Adipocyte (in vitro differentiated cells): Measurements from ENCODE around the gene LAMA2.

ENCODE experiments used
- DNase-seq: peaks from one replicate; pipeline ENCODE4 v3.0.0-alpha.2; 2015; ENCODE audit warnings: low read depth
- H3K27me3 ChIP-seq: replicated peaks from 2 replicates; pipeline ENCODE4 v1.7.0; 2013; ENCODE audit warnings: mild to moderate bottlenecking, low read length, moderate library complexity; ENCODE audit not compliant: control insufficient read depth, insufficient read depth
- H3K36me3 ChIP-seq: 2 replicates; pipeline ENCODE4 v1.7.0; 2013; ENCODE audit warnings: low read length, mild to moderate bottlenecking, moderate library complexity; ENCODE audit not compliant: control insufficient read depth, insufficient read depth, severe bottlenecking
- H3K4me1 ChIP-seq: 2 replicates; pipeline ENCODE4 v1.7.0; 2013; ENCODE audit warnings: mild to moderate bottlenecking, low read length, moderate library complexity; ENCODE audit not compliant: control insufficient read depth, insufficient read depth
- H3K4me3 ChIP-seq: 2 replicates; pipeline ENCODE4 v1.7.0; 2013; ENCODE audit warnings: mild to moderate bottlenecking, low read length, moderate library complexity
- H3K9ac ChIP-seq: 2 replicates; pipeline ENCODE4 v1.7.0; 2013; ENCODE audit warnings: mild to moderate bottlenecking, low read length, moderate library complexity
- H3K9me3 ChIP-seq: 2 replicates; pipeline ENCODE4 v1.7.0; 2013; ENCODE audit warnings: mild to moderate bottlenecking, low read length, moderate library complexity; ENCODE audit not compliant: control insufficient read depth

Gene LAMA2

GRCh38 chr6:129211626-129212025, 328.7 kb downstream of the LAMA2 start:
- H3K36me3 ChIP-seq = peaks cover 20% of the 10 kb centered on the region
- peak overlapping the region; percentile 61 for H3K9ac ChIP-seq
- peak overlapping the region; percentile 25 for H3K4me3 ChIP-seq
- no peak for DNase-seq
- no peaks in the 10 kb centered on the region for H3K9me3 ChIP-seq
- H3K27me3 ChIP-seq = no peaks in the 10 kb centered on the region
- peaks cover 5% of the 10 kb centered on the region for H3K4me1 ChIP-seq

GRCh38 chr6:129212081-129212480, 329.1 kb downstream of the LAMA2 start:
- peak; percentile 58 for DNase-seq
- Histone ChIP-seq H3K36me3 (peaks cover 15% of the 10 kb centered on the region), H3K9me3 (no peaks in the 10 kb centered on the region), H3K27me3 (no peaks in the 10 kb centered on the region), H3K4me1 (peaks cover 5% of the 10 kb centered on the region), H3K4me3 (no peak overlapping the region), H3K9ac (peak overlapping the region; percentile 61)

GRCh38 chr6:129215246-129215645, 332.3 kb downstream of the LAMA2 start:
- Histone ChIP-seq H3K36me3 (peaks cover 17% of the 10 kb centered on the region), H3K4me1 (peaks cover 13% of the 10 kb centered on the region), H3K27me3 (no peaks in the 10 kb centered on the region), H3K4me3 (no peak overlapping the region), H3K9ac (no peak overlapping the region), H3K9me3 (no peaks in the 10 kb centered on the region)
- no peak for DNase-seq

GRCh38 chr6:129215916-129216520, 333.1 kb downstream of the LAMA2 start:
- Histone ChIP-seq H3K27me3 (no peaks in the 10 kb centered on the region), H3K9ac (no peak overlapping the region), H3K9me3 (no peaks in the 10 kb centered on the region), H3K4me3 (no peak overlapping the region), H3K4me1 (peaks cover 13% of the 10 kb centered on the region), H3K36me3 (peaks cover 17% of the 10 kb centered on the region)
- DNase-seq = peak; percentile 53

- peak; percentile 16 for DNase-seq
- no peaks in the 10 kb centered on the region for H3K9me3 ChIP-seq
- peaks cover 16% of the 10 kb centered on the region for H3K36me3 ChIP-seq
- peaks cover 8% of the 10 kb centered on the region for H3K4me1 ChIP-seq
- H3K4me3 ChIP-seq = no peak overlapping the region
- H3K27me3 ChIP-seq = no peaks in the 10 kb centered on the region
- H3K9ac ChIP-seq = no peak overlapping the region
Observed at GRCh38 chr6:129217701-129218100, 334.8 kb downstream of the LAMA2 start.

GRCh38 chr6:129233458-129234134, 350.7 kb downstream of the LAMA2 start:
- H3K9me3 ChIP-seq = no peaks in the 10 kb centered on the region
- no peak for DNase-seq
- no peak overlapping the region for H3K4me3 ChIP-seq
- H3K27me3 ChIP-seq = no peaks in the 10 kb centered on the region
- H3K4me1 ChIP-seq = peaks cover 22% of the 10 kb centered on the region
- H3K36me3 ChIP-seq = peaks cover 3% of the 10 kb centered on the region
- H3K9ac ChIP-seq = no peak overlapping the region

GRCh38 chr6:129235167-129236000, 352.4 kb downstream of the LAMA2 start:
- peaks cover 22% of the 10 kb centered on the region for H3K4me1 ChIP-seq
- peak; percentile 43 for DNase-seq
- no peaks in the 10 kb centered on the region for H3K27me3 ChIP-seq
- peaks cover 7% of the 10 kb centered on the region for H3K36me3 ChIP-seq
- peak overlapping the region; percentile 69 for H3K4me3 ChIP-seq
- no peaks in the 10 kb centered on the region for H3K9me3 ChIP-seq
- H3K9ac ChIP-seq = peak overlapping the region; percentile 71

GRCh38 chr6:129236001-129236517, 353.1 kb downstream of the LAMA2 start:
- Histone ChIP-seq H3K4me3 (peak overlapping the region; percentile 69), H3K9me3 (no peaks in the 10 kb centered on the region), H3K4me1 (peaks cover 22% of the 10 kb centered on the region), H3K36me3 (peaks cover 13% of the 10 kb centered on the region), H3K9ac (peak overlapping the region; percentile 71), H3K27me3 (no peaks in the 10 kb centered on the region)
- no peak for DNase-seq

GRCh38 chr6:129238991-129239390, 356.1 kb downstream of the LAMA2 start:
- peaks cover 22% of the 10 kb centered on the region for H3K4me1 ChIP-seq
- no peak overlapping the region for H3K4me3 ChIP-seq
- H3K9me3 ChIP-seq = no peaks in the 10 kb centered on the region
- no peak overlapping the region for H3K9ac ChIP-seq
- no peaks in the 10 kb centered on the region for H3K27me3 ChIP-seq
- peaks cover 21% of the 10 kb centered on the region for H3K36me3 ChIP-seq
- no peak for DNase-seq

GRCh38 chr6:129239825-129240491, 357.0 kb downstream of the LAMA2 start:
- no peaks in the 10 kb centered on the region for H3K27me3 ChIP-seq
- H3K4me3 ChIP-seq = no peak overlapping the region
- H3K36me3 ChIP-seq = peaks cover 21% of the 10 kb centered on the region
- DNase-seq = no peak
- no peaks in the 10 kb centered on the region for H3K9me3 ChIP-seq
- H3K9ac ChIP-seq = no peak overlapping the region
- peaks cover 21% of the 10 kb centered on the region for H3K4me1 ChIP-seq

- no peaks in the 10 kb centered on the region for H3K27me3 ChIP-seq
Observed at GRCh38 chr6:129240492-129240853, 357.5 kb downstream of the LAMA2 start.

More at GRCh38 chr6:129240492-129240853, 357.5 kb downstream of the LAMA2 start:
- peaks cover 21% of the 10 kb centered on the region for H3K36me3 ChIP-seq
- H3K4me1 ChIP-seq = peaks cover 16% of the 10 kb centered on the region
- no peak overlapping the region for H3K9ac ChIP-seq
- DNase-seq = no peak
- H3K4me3 ChIP-seq = no peak overlapping the region
- H3K9me3 ChIP-seq = no peaks in the 10 kb centered on the region
